Measurements from ENCODE around the gene GRAMD1C. TPM values are rescaled to one million over a fixed set of nuclear protein-coding genes. Genes with fewer than 3 reads are reported as not detected.

Gene GRAMD1C
- total and polyA plus RNA-seq, 2 of the 13 experiments (the other 11 are each of a cell fraction or from before 2014, with no cell fraction given) = 0.45 TPM; not detected in 1

DNA sequence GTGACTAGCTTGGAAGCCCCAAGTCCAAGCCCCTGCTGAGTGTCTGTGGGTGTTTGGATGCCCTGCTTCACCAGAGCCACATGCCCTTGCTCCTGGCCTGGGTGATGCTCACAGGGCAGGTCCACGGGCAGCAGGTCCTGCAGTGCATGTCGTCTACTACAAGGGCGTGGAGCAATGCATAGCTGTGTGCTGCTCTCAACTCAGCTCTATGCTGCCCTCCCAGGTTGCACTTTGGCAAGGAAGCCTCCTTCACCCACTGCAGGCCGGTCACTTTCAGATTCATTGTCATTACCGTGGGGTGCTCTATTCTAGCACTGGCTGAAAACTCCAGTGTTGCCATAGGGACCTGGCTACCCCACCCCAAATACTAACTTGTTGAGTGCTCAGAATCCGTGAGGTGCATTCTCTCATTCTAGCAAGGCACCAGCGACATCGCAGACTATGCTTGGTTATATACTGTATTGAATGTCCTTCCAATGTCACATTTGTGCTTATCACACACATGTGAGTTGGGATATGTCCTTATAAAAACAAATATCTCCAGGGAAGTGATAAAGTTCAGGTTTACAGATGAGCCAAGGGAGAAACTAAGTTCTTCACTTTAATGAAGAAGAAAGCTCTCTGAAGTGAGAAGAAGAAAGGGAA, 51.8 kb downstream of the GRAMD1C start:
- in situ Hi-C loops (cut with HindIII; ENCODE audit: extremely low pct_ligation_motif_present, low pct_unique_long_range_greater_than_20kb) = no loop called here
- WGBS (ENCODE audit: low lambda C conversion rate) = 64% methylated on average over 3 of the region's 8 CpGs
- no peak for TF ChIP-seq KLF11 (CRISPR knock-in tag; IDR thresholded peaks at IDR 0.05)
- no peak for TF ChIP-seq SRSF4 (IDR thresholded peaks at IDR 0.05; ENCODE audit: low read depth, low read length, poor library complexity, severe bottlenecking)
- no peak for TF ChIP-seq RNF2 (conservative IDR thresholded peaks at IDR 0.05; ENCODE audit: low read depth)
- TF ChIP-seq, protein P1, sequence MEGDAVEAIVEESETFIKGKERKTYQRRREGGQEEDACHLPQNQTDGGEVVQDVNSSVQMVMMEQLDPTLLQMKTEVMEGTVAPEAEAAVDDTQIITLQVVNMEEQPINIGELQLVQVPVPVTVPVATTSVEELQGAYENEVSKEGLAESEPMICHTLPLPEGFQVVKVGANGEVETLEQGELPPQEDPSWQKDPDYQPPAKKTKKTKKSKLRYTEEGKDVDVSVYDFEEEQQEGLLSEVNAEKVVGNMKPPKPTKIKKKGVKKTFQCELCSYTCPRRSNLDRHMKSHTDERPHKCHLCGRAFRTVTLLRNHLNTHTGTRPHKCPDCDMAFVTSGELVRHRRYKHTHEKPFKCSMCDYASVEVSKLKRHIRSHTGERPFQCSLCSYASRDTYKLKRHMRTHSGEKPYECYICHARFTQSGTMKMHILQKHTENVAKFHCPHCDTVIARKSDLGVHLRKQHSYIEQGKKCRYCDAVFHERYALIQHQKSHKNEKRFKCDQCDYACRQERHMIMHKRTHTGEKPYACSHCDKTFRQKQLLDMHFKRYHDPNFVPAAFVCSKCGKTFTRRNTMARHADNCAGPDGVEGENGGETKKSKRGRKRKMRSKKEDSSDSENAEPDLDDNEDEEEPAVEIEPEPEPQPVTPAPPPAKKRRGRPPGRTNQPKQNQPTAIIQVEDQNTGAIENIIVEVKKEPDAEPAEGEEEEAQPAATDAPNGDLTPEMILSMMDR (CRISPR knock-in tag; IDR thresholded peaks at IDR 0.05) = peak; percentile 64
- no peak for TF ChIP-seq FOXC1 (CRISPR knock-in tag; IDR thresholded peaks at IDR 0.05; ENCODE audit: borderline replicate concordance)
- TF ChIP-seq, protein P2, sequence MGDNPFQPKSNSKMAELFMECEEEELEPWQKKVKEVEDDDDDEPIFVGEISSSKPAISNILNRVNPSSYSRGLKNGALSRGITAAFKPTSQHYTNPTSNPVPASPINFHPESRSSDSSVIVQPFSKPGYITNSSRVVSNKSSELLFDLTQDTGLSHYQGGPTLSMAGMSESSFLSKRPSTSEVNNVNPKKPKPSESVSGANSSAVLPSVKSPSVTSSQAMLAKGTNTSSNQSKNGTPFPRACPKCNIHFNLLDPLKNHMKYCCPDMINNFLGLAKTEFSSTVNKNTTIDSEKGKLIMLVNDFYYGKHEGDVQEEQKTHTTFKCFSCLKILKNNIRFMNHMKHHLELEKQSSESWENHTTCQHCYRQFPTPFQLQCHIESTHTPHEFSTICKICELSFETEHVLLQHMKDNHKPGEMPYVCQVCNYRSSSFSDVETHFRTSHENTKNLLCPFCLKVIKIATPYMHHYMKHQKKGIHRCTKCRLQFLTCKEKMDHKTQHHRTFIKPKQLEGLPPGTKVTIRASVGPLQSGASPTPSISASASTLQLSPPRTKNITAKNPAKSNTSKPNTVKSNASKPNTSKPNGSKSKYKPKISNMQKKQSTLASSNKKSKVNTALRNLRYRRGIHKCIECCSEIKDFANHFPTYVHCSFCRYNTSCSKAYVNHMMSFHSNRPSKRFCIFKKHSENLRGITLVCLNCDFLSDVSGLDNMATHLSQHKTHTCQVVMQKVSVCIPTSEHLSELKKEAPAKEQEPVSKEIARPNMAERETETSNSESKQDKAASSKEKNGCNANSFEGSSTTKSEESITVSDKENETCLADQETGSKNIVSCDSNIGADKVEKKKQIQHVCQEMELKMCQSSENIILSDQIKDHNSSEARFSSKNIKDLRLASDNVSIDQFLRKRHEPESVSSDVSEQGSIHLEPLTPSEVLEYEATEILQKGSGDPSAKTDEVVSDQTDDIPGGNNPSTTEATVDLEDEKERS (CRISPR knock-in tag; IDR thresholded peaks at IDR 0.05) = no peak
- TF ChIP-seq RAD21 (CRISPR knock-in tag; IDR thresholded peaks at IDR 0.05) = 0 out of 2 replicates have a peak, but pooled peaks have one; percentile 8
- TF ChIP-seq ETV5 (CRISPR knock-in tag; IDR thresholded peaks at IDR 0.05; ENCODE audit: borderline replicate concordance) = no peak
- peak; percentile 62 for TF ChIP-seq STAG1 (CRISPR knock-in tag; IDR thresholded peaks at IDR 0.05)
- TF ChIP-seq, protein P3, sequence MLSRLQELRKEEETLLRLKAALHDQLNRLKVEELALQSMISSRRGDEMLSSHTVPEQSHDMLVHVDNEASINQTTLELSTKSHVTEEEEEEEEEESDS (CRISPR knock-in tag; IDR thresholded peaks at IDR 0.05; ENCODE audit: borderline replicate concordance) = no peak
- TF ChIP-seq, protein P4, sequence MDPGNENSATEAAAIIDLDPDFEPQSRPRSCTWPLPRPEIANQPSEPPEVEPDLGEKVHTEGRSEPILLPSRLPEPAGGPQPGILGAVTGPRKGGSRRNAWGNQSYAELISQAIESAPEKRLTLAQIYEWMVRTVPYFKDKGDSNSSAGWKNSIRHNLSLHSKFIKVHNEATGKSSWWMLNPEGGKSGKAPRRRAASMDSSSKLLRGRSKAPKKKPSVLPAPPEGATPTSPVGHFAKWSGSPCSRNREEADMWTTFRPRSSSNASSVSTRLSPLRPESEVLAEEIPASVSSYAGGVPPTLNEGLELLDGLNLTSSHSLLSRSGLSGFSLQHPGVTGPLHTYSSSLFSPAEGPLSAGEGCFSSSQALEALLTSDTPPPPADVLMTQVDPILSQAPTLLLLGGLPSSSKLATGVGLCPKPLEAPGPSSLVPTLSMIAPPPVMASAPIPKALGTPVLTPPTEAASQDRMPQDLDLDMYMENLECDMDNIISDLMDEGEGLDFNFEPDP (CRISPR knock-in tag; conservative IDR thresholded peaks at IDR 0.05) = no peak
- no peak for TF ChIP-seq ARID2 (CRISPR knock-in tag; IDR thresholded peaks at IDR 0.05; ENCODE audit: borderline replicate concordance)
- TF ChIP-seq, protein P5, sequence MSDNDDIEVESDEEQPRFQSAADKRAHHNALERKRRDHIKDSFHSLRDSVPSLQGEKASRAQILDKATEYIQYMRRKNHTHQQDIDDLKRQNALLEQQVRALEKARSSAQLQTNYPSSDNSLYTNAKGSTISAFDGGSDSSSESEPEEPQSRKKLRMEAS (IDR thresholded peaks at IDR 0.05) = no peak
- TF ChIP-seq SMC3 (IDR thresholded peaks at IDR 0.05; ENCODE audit: low read length) = peak; percentile 41; the same call in 1 of the 2 replicates
- TF ChIP-seq ZNF101 (CRISPR knock-in tag; IDR thresholded peaks at IDR 0.05; ENCODE audit: borderline replicate concordance, low read depth) = no peak
- no peak for TF ChIP-seq NKX3-1 (CRISPR knock-in tag; IDR thresholded peaks at IDR 0.05)
- no peak for TF ChIP-seq ZC3H13 (CRISPR knock-in tag; IDR thresholded peaks at IDR 0.05)
- no peak for FAIRE-seq
- H4K20me1 ChIP-seq (ENCODE audit: insufficient read depth, low read length) = no peaks in the 10 kb centered on the region
- no peaks in the 10 kb centered on the region for H3K9me3 ChIP-seq (ENCODE audit: low read length)
- no peak overlapping the region for H3K27ac ChIP-seq (ENCODE audit: extremely low read length, insufficient read depth, low read length)
- no peak overlapping the region for H3K4me3 ChIP-seq (replicated peaks in 1 of 3; ENCODE audit: insufficient read depth in 1 of 3, low read depth in 2 of 3, low read length in 3 of 3)
- H3K27me3 ChIP-seq (ENCODE audit: control insufficient read depth in 1 of 2, insufficient read depth in 2 of 2, low read length in 2 of 2) = no peaks in the 10 kb centered on the region
- peak; percentile 20 for DNase-seq (ENCODE audit: low spot score)
- no peaks in the 10 kb centered on the region for H3K36me3 ChIP-seq (replicated peaks in 1 of 2; ENCODE audit: control insufficient read depth in 1 of 2, insufficient read depth in 2 of 2, low read length in 2 of 2)
- CTCF ChIA-PET (ENCODE audit: low intra/inter-chr PET ratio, low total read pairs) = no interaction called here
- H3K79me2 ChIP-seq (ENCODE audit: insufficient read depth, low read length) = no peaks in the 10 kb centered on the region
- no peak overlapping the region for H2AFZ ChIP-seq (ENCODE audit: low read length)
- POLR2A ChIA-PET = no interaction called here
- no TSS peak for BruUV-seq (replicated peaks)
- H3K4me1 ChIP-seq (ENCODE audit: insufficient read depth, low read length) = peaks cover 9% of the 10 kb centered on the region; the same call in 1 of the 2 replicates
- intact Hi-C loops (cut with micrococcal nuclease; ENCODE audit: unreplicated experiment) = loop anchor here (1.0 kb wide), 1 partner anchor 52 kb away; the partner anchor contains the start of gene GRAMD1C
- peak; percentile 99 for ATAC-seq
- H3K4me2 ChIP-seq (ENCODE audit: low read depth, low read length) = peak overlapping the region; percentile 48; the same call in 1 of the 2 replicates
- no peak overlapping the region for H3K9ac ChIP-seq (ENCODE audit: insufficient read depth, low read depth, low read length)

All from HepG2 (cell line).